Keratinocyte (primary cell): ENCODE results near the gene CPED1. TPM values are rescaled to one million over a fixed set of nuclear protein-coding genes. Genes with fewer than 3 reads are reported as not detected.

ENCODE experiments used
- DNase-seq: peaks from one replicate; pipeline ENCODE4 v3.0.0-alpha.2; 2011; ENCODE audit warnings: low read depth, missing footprints, low spot score
- FAIRE-seq: peaks from 2 replicates; lab custom pipeline; 2011; peaks lifted over from hg19 to GRCh38; lab: Jason Lieb, UNC
- H2AFZ ChIP-seq: 2 replicates; pipeline ENCODE4 v1.6.0; 2012; ENCODE audit warnings: low read length, control low read depth, inconsistent platforms; ENCODE audit not compliant: control insufficient read depth
- H3K27ac ChIP-seq: 2 replicates; pipeline ENCODE4 v1.5.1; 2011; ENCODE audit warnings: low read length; ENCODE audit not compliant: control insufficient read depth, insufficient read depth
- H3K27me3 ChIP-seq: 3 replicates; pipeline ENCODE4 v1.6.0; 2011; ENCODE audit warnings: low read length; ENCODE audit not compliant: control insufficient read depth, insufficient read depth; ENCODE audit errors: extremely low read depth
- H3K36me3 ChIP-seq, 2 experiments: 2 replicates in 1 of 2; 3 replicates in 1 of 2; pipeline ENCODE4 v1.5.1; 2011; ENCODE audit warnings: low read length in 2 of 2, mild to moderate bottlenecking in 1 of 2; ENCODE audit not compliant: control insufficient read depth in 2 of 2, insufficient read depth in 2 of 2; ENCODE audit errors: extremely low read depth in 1 of 2
- H3K4me1 ChIP-seq: 3 replicates; pipeline ENCODE4 v1.5.1; 2011; ENCODE audit warnings: low read length; ENCODE audit not compliant: control insufficient read depth, insufficient read depth; ENCODE audit errors: extremely low read depth
- H3K4me2 ChIP-seq: 3 replicates; pipeline ENCODE4 v1.6.0; 2011; ENCODE audit warnings: low read depth, low read length; ENCODE audit not compliant: control insufficient read depth, insufficient read depth; ENCODE audit errors: extremely low read depth
- H3K4me3 ChIP-seq, 3 experiments: fragments of 200-600 bp in 1 of 3; sonication (generic) in 1 of 3; 2 replicates in 2 of 3; 3 replicates in 1 of 3; pipeline ENCODE4 v1.5.1; 2011 to 2016; ENCODE audit warnings: low read length in 3 of 3, mild to moderate bottlenecking in 3 of 3, control low read depth in 2 of 3, inconsistent platforms in 1 of 3, low read depth in 1 of 3, mixed read lengths in 1 of 3, mixed run types in 1 of 3, moderate library complexity in 1 of 3; ENCODE audit not compliant: control insufficient read depth in 2 of 3, insufficient read depth in 2 of 3; ENCODE audit errors: extremely low read depth in 1 of 3
- H3K79me2 ChIP-seq: 2 replicates; pipeline ENCODE4 v1.6.0; 2012; ENCODE audit warnings: low read length; ENCODE audit not compliant: control insufficient read depth, insufficient read depth
- H3K9ac ChIP-seq: 3 replicates; pipeline ENCODE4 v1.6.0; 2011; ENCODE audit warnings: low read length; ENCODE audit not compliant: control insufficient read depth, insufficient read depth; ENCODE audit errors: extremely low read depth
- H3K9me1 ChIP-seq: 3 replicates; pipeline ENCODE4 v1.6.0; 2011; ENCODE audit warnings: low read length; ENCODE audit not compliant: control insufficient read depth, insufficient read depth; ENCODE audit errors: extremely low read depth
- H3K9me3 ChIP-seq: 2 replicates; pipeline ENCODE4 v1.5.1; 2012; ENCODE audit warnings: low read depth, low read length; ENCODE audit not compliant: control insufficient read depth
- H4K20me1 ChIP-seq: 3 replicates; pipeline ENCODE4 v1.6.0; 2011; ENCODE audit warnings: low read length; ENCODE audit not compliant: control insufficient read depth, insufficient read depth; ENCODE audit errors: extremely low read depth
- EZH2 ChIP-seq: IDR thresholded peaks from one replicate; pipeline ENCODE4 v1.6.1; 2012; ENCODE audit warnings: inconsistent platforms, mild to moderate bottlenecking, low read length, moderate library complexity
- dilution Hi-C: fragments of 300-500 bp; cut with MboI; formaldehyde crosslinking; loops from one replicate; pipeline ENCODE4 v1.7.0; 2020; ENCODE audit warnings: low sequenced_read_pairs; ENCODE audit not compliant: extremely low pct_ligation_motif_present
- polyA plus RNA-seq, 5 experiments: library from polyadenylated mRNA; depleted of rRNA in 3 of 5; stranded (reverse) in 3 of 5; stranded (forward) in 1 of 5; unstranded in 1 of 5; fragments of >200 nt; gene quantifications; 1 replicate in 1 of 5; 2 replicates in 3 of 5; 3 replicates in 1 of 5; pipeline versions ENCODE4 v1.2.1 to v1.2.3, GENCODE V29; 2011 to 2012; ENCODE audit warnings: missing spikeins in 2 of 5, low read depth in 1 of 5, low replicate concordance in 1 of 5
- TF ChIP-seq, protein P1 (sequence below), 3 experiments: IDR thresholded peaks in 1 of 3; conservative IDR thresholded peaks in 1 of 3; optimal IDR thresholded peaks in 1 of 3; 2 replicates in 2 of 3; 3 replicates in 1 of 3; pipeline versions ENCODE3 to v1.5.1; 2011; ENCODE audit warnings: low read length in 3 of 3, mild to moderate bottlenecking in 3 of 3, moderate library complexity in 2 of 3, control low read depth in 1 of 3, inconsistent platforms in 1 of 3; ENCODE audit not compliant: insufficient read depth in 2 of 3; ENCODE audit errors: extremely low read depth in 1 of 3

Gene CPED1
- polyA plus RNA-seq, 1 donor (not counting 4 experiments of a cell fraction or from before 2014, with no cell fraction given), result 0.62 TPM

DNA sequence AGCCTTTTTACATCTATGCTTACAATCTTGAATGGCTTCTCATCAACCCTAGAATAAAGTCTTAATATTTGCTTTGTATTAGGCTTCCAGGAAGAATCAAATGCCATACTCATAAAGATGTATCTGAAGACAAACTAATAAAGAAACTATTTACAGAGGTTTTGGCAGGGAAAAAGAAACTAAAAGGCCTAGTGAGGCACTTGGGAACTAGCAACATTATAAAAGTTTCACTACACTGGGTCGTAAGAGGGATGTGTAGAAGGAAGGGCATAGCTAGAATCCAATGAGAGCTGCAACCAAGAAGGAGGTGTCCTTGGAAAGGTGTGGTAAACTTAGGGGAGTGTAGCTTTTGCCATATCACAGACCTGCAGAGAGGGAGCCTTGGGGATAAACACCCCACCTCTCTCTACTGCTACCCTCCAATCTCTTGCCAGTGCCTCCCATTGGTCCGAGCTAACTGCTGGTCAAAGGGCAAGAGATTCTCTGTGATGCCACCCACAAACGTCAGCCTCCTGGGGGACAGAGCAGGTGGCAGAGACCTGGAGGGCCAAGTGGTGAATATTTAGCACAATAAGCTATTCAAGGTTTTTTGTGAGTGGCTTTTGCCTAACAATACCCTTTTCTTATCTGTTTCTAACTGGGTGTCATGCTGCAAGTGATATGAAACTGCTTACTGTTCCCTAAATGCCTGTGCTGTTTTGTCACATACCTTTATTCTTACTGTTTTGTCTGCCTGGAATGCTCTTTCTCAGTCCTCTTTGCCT lies 60.7 kb downstream of the CPED1 start:
- TF ChIP-seq, protein P1, sequence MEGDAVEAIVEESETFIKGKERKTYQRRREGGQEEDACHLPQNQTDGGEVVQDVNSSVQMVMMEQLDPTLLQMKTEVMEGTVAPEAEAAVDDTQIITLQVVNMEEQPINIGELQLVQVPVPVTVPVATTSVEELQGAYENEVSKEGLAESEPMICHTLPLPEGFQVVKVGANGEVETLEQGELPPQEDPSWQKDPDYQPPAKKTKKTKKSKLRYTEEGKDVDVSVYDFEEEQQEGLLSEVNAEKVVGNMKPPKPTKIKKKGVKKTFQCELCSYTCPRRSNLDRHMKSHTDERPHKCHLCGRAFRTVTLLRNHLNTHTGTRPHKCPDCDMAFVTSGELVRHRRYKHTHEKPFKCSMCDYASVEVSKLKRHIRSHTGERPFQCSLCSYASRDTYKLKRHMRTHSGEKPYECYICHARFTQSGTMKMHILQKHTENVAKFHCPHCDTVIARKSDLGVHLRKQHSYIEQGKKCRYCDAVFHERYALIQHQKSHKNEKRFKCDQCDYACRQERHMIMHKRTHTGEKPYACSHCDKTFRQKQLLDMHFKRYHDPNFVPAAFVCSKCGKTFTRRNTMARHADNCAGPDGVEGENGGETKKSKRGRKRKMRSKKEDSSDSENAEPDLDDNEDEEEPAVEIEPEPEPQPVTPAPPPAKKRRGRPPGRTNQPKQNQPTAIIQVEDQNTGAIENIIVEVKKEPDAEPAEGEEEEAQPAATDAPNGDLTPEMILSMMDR (optimal IDR thresholded peaks at IDR 0.05 in 1 of 3, IDR thresholded peaks at IDR 0.05 in 1 of 3, conservative IDR thresholded peaks at IDR 0.05 in 1 of 3; ENCODE audit: extremely low read depth in 1 of 3, insufficient read depth in 2 of 3, low read length in 3 of 3), result no peak
- TF ChIP-seq EZH2, result no peak
- Histone ChIP-seq H3K9me3 (no peaks in the 10 kb centered on the region), H4K20me1 (no peaks in the 10 kb centered on the region), H3K36me3 (no peaks in the 10 kb centered on the region), H3K9ac (no peak overlapping the region), H3K27me3 (no peaks in the 10 kb centered on the region), H2AFZ (no peak overlapping the region), H3K9me1 (no peaks in the 10 kb centered on the region), H3K4me3 (no peak overlapping the region), H3K4me2 (no peak overlapping the region), H3K79me2 (no peaks in the 10 kb centered on the region), H3K4me1 (no peaks in the 10 kb centered on the region), H3K27ac (no peak overlapping the region)
- dilution Hi-C loops, result no loop called here
- FAIRE-seq (no peak), DNase-seq (no peak)

- Histone ChIP-seq H3K4me2 (no peak overlapping the region), H3K4me3 (no peak overlapping the region), H3K9me1 (no peaks in the 10 kb centered on the region), H3K9me3 (no peaks in the 10 kb centered on the region), H3K4me1 (no peaks in the 10 kb centered on the region), H3K79me2 (no peaks in the 10 kb centered on the region), H3K36me3 (no peaks in the 10 kb centered on the region), H3K27ac (no peak overlapping the region), H4K20me1 (no peaks in the 10 kb centered on the region), H3K9ac (no peak overlapping the region), H3K27me3 (no peaks in the 10 kb centered on the region), H2AFZ (no peak overlapping the region)
- dilution Hi-C loops, result no loop called here
- no peak for FAIRE-seq
- DNase-seq, result no peak
- TF ChIP-seq EZH2, result no peak
- TF ChIP-seq, protein P1 (optimal IDR thresholded peaks at IDR 0.05 in 1 of 3, IDR thresholded peaks at IDR 0.05 in 1 of 3, conservative IDR thresholded peaks at IDR 0.05 in 1 of 3; ENCODE audit: extremely low read depth in 1 of 3, insufficient read depth in 2 of 3, low read length in 3 of 3), result no peak
Measured at GRCh38 chr7:121049897-121050296, 61.4 kb downstream of the CPED1 start.
